GM19193 (cell line): ENCODE measurements around the gene RALB.

Experiments used
- POLR2A ChIP-seq: IDR thresholded peaks from 4 replicates; pipeline ENCODE4 v1.6.1; 2011; ENCODE audit not compliant: insufficient read depth, insufficient read length; ENCODE audit errors: extremely low read depth

Gene RALB

GRCh38 chr2:120343433-120344105 lies 90.9 kb downstream of the RALB start:
- TF ChIP-seq POLR2A, result no peak
